Measurements from ENCODE around the gene MGAT1.

DNA sequence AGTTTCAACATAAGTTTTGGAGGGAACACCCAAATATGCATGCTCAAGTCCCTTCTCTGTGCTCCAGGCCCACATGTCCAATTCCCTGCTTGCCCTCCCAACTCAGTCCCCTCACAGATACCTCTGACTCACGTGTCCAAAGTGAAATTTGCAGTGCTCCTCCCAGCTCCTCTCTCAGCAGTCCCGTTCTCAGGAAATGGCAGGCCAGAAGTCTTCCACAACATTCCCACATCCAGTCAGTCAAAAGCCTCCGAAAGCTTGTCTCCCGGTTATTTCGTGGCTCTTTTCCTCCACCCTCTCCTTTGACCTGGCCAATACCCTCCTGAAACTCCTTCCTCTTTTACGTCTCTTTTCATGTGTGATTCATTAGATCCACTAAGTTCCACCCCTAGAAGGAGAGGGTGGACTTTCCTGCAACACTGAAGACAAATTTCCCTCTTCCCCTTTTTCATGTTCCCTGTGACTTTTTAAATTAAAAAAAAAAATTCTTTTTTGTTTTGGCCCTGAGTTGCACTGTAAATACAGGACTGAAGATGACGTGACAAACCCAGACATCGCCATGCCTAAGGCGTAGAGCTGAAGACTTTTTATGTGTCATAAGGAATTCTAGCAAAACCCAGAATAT is 12.8 kb upstream of the MGAT1 start:
- TF ChIP-seq CTCF (conservative IDR thresholded peaks at IDR 0.05; ENCODE audit: low read depth, low read length), result no peak
- TF ChIP-seq EZH2 (IDR thresholded peaks at IDR 0.05; ENCODE audit: borderline replicate concordance, low read depth, low read length, poor library complexity, severe bottlenecking), result no peak

Data from A673 (cell line).